KOPT-K1 (cell line): Measurements from ENCODE around the gene HSD3B1.
"Not testable (repeated sequence)": the region's sequence is repeated elsewhere in the genome, so short reads cannot be mapped to it uniquely, and the experiment has no call there.

Source experiments
- H3K27ac ChIP-seq: fragments of 200-600 bp; sonication (generic); 2 replicates; pipeline ENCODE4 v1.5.1; 2016; ENCODE audit warnings: antibody characterized with exemption, mild to moderate bottlenecking, low read depth, low read length; ENCODE audit not compliant: poor library complexity, severe bottlenecking
- H3K36me3 ChIP-seq: fragments of 200-600 bp; sonication (generic); 2 replicates; pipeline ENCODE4 v1.5.1; 2017; ENCODE audit warnings: antibody characterized with exemption, mild to moderate bottlenecking, low read length, moderate library complexity; ENCODE audit not compliant: insufficient read depth
- H3K9me3 ChIP-seq: fragments of 200-600 bp; sonication (generic); 2 replicates; pipeline ENCODE4 v1.5.1; 2017; ENCODE audit warnings: antibody characterized with exemption, low read length, mild to moderate bottlenecking; ENCODE audit not compliant: insufficient read depth, poor library complexity, severe bottlenecking

HSD3B1 gene

DNA sequence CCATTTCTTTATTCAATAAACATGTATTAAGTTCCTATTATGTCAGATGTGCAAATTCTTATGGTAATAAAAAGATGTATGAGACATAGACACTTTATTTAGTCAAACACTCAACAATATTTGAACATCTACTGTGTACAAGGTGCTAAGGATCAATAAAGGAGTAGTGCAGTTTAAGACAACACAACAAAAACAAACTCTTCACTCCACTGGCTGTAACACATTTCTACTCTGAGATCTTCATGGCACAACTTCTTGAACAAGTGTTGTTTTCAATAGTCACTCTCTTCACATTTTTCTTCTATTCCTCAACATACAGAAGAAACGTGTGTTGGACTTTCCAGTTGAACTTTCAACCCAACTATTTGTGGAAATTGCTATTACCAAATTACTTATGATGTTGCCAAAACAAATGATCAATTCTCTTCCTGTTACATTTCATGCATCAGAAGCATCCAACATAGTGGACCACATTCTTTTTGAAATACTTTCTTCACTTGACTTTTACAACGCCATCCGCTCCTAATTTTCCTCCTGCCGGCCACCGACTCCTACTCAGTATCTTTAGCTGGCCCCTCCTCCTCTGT is 25.4 kb downstream of the HSD3B1 start:
- Histone ChIP-seq H3K27ac (no peak overlapping the region), H3K9me3 (no peaks in the 10 kb centered on the region), H3K36me3 (no peaks in the 10 kb centered on the region)

DNA sequence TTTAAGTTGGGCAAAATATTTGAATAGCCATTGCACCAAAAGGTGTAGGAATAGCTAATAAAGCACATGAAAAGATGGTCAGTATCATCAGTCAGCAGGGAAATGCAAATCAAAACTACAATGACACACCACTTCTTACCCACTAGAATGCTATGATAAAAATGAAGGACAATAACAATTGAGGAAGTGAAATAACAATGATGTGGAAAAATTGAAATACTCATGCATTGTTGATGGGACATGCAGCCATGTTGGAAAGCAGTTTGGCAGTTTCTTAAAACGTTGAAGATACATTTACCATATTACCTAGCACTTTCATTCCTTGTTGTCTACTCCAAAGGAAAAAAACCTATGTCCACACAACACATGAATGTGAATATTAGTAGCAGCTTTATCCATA is 28.4 kb downstream of the HSD3B1 start:
- H3K27ac ChIP-seq = no peak overlapping the region
- H3K9me3 ChIP-seq = no peaks in the 10 kb centered on the region
- no peaks in the 10 kb centered on the region for H3K36me3 ChIP-seq

DNA sequence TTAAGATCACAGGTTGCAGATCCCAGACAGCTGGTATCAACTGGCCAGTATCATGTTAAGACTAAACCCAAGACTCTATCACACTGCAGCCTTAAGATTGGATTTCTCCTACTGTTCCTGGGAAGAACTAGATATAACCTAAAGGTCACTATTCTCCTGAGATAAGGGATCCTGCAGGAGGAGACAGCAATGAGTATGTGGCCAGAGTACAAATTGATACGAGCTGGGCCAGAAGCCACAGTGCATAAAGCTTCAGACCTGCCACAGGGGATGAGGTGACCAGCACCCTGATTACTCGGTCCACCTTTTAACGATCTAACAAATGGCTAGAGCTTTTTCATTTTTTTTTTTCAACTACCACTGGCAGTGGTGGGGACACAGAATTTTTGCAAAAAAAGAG is 31.0 kb downstream of the HSD3B1 start:
- H3K36me3 ChIP-seq = no peaks in the 10 kb centered on the region
- H3K27ac ChIP-seq = no peak overlapping the region
- H3K9me3 ChIP-seq = no peaks in the 10 kb centered on the region

DNA sequence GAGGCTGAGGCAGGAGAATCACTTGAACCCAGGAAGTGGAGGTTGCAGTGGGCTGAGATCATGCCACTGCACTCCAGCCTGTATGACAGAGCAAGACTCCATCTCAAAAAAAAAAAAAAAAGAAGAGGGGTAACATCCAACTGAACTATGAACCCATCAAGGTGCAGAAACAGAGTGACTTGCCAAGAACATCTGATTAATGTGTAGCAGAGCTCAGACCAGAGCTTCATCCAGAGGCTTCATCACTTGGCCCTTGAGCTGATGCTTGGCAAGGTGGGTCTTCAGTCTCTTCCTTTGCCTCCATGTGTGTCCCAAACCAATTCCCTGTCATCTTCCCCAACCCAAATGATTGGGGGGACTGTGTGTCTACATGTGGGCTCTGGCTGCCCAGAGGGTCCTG is 32.6 kb downstream of the HSD3B1 start:
- H3K9me3 ChIP-seq = no peaks in the 10 kb centered on the region
- no peaks in the 10 kb centered on the region for H3K36me3 ChIP-seq
- no peak overlapping the region for H3K27ac ChIP-seq

DNA sequence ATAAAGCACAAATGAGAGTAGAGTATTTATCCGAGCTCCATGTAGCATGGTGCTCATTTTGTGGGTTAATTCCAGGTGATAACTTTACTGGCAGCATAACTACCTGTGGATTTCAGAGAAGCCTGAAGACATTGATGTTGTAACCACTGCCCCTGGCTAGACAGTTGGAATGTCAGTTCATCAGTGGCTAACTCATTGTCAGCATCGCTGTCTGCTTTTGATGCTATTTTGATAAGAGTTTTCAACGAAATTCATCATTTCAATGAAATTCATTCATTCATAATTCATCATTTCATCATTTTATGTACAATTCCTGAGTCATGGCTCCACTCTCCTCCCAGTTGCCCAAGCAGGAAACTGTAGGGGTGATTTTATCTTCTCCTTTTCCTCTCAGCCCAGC is 34.4 kb downstream of the HSD3B1 start:
- Histone ChIP-seq H3K36me3 (no peaks in the 10 kb centered on the region), H3K9me3 (no peaks in the 10 kb centered on the region), H3K27ac (no peak overlapping the region)

DNA sequence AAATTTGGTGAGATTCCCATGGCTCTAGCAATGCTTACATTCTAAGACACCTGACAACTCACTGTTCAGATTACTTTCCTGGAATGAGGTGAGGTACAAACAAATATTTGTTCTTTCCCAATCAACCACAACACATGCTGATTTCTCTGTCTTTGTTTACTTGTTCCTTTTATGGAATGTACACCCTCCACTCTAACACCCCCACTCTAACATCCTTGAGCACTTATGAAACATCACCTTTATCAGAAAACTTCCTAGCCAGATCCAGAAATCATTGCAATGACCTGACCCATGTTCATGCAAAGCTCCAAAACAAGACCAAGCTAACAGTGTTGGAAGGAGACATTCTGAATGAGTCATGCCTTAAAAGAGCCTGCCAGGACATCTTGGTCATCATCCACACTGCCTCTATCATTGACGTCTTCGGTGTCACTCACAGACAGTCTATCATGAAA is 35.5 kb downstream of the HSD3B1 start:
- no peaks in the 10 kb centered on the region for H3K9me3 ChIP-seq
- H3K27ac ChIP-seq = no peak overlapping the region
- H3K36me3 ChIP-seq = no peaks in the 10 kb centered on the region

DNA sequence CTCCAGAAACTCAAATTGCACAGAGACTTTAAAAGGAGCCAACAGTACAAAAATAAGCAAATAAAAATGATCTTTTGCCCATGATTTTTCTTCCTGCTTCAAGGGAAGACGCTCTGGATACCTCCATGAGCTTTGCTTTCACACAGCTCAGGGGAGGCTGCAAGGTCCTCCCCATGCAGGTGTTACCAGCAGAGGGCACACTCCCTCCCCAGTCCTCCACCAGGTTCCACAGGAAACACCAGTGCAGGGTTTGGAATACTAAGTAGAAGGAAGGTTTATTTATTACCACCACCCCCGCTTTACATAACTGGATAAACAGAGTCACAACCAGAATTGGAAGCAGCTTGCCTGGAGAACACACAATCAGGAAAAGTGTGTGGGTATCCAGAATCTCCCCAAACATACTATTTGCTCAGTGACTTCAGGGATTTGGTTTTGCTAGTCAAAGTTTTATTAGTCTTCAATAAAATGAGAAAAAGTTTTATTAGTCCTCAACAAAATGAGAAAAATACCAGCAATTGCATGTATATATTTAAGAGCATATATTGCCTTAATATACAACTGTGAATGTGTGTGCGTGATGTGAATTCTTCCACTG is 37.3 kb downstream of the HSD3B1 start:
- Histone ChIP-seq H3K9me3 (no peaks in the 10 kb centered on the region), H3K27ac (no peak overlapping the region), H3K36me3 (no peaks in the 10 kb centered on the region)

DNA sequence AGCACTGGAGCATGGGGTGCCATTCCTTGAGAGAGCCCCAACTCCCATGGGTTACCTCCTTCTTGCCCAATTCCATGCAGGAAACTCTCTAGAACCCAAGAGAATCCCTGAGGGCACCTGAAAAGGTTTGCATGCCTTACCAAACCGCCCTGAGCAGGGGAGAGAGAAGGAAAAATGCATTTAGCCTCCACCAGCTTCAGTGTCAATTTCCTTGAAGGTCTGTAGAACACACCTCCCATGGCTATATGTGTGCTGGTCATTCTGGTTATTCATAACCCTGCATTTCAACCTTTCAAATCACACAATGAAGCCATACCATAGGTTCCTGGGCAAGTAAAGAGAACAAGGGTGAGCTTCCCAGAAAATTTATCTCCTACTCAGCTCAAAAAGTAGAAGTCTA is 39.6 kb downstream of the HSD3B1 start:
- Histone ChIP-seq H3K36me3 (no peaks in the 10 kb centered on the region), H3K9me3 (no peaks in the 10 kb centered on the region), H3K27ac (no peak overlapping the region)

DNA sequence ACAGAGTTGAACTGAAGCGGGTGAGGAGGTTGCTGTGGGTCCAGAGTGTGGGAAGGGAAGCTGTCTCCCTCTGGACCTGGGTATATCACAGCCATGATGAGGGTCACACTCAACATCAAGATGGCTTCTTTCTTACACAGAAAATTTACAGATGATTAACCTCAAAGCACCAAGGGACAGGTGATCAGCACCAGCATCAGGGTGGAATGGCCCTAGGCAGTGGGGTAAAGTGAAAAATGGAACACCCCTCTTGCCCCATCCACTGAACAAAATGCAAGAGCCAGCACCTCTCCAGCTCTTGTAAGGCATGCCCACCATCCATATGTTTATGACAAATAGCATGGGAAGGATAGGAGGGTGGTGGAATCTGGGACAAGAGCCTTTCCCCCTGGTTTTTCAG is 40.3 kb downstream of the HSD3B1 start:
- Histone ChIP-seq H3K27ac (no peak overlapping the region), H3K36me3 (no peaks in the 10 kb centered on the region), H3K9me3 (no peaks in the 10 kb centered on the region)

DNA sequence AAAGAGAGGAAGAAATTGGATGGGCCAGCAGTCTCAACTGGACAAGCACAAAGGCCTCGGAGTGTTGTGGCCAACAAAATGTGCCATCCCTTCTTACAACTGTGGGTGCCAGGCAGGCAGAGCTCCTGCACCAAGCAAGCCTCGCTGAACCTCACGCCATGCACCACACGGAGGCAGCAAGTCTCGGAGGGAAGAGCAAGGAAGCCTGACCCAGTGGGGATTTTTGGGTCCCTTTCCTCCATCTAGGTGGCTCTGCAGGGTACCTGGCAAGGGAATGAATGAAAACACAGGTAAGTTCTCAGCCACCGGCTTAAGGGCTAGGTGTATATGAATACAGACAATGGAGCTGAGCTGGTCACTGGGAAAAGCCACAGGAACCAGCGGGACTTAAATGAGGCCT is 40.8 kb downstream of the HSD3B1 start:
- H3K9me3 ChIP-seq = no peaks in the 10 kb centered on the region
- H3K27ac ChIP-seq = no peak overlapping the region
- H3K36me3 ChIP-seq = no peaks in the 10 kb centered on the region

DNA sequence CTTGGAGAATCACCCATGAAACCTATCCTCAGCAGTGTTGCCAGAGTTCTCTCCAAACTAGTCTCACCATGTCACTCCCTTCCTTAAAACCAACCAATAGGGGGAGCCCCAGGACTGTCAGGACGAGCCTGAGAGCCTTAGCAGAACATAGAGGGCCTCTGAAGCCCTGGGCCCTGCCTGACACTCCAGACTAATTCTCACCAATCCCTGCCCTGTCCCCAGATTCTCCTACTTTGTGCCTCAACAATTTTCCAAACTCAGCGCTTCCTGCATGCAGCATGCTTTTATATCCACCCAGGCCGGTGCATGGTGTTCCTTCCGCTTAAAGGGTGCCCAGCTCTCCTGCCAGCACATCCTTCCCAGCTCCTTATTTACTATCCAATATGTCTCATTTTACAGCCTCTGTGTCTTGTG is 42.7 kb downstream of the HSD3B1 start:
- Histone ChIP-seq H3K9me3 (no peaks in the 10 kb centered on the region), H3K27ac (no peak overlapping the region), H3K36me3 (no peaks in the 10 kb centered on the region)

DNA sequence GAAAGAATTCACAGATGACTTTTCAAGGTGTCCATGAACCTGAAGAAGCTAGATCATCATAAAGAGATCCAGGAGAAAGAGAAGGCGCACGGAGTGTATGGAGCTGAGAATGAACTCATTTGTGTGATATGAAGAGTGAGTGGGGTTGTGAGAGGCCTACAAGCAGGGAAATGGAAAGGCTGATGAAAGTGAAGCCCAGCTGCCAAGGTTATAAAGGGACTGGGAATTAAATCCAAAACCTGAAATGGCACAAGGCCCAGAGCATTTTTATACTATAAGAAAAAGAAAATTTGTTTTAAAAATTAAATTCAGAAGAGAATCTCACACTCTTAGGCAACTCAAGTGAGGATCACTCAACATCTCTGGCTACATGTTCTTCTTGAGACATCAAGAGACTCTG is 43.4 kb downstream of the HSD3B1 start:
- Histone ChIP-seq H3K9me3 (no peaks in the 10 kb centered on the region), H3K27ac (no peak overlapping the region), H3K36me3 (no peaks in the 10 kb centered on the region)

DNA sequence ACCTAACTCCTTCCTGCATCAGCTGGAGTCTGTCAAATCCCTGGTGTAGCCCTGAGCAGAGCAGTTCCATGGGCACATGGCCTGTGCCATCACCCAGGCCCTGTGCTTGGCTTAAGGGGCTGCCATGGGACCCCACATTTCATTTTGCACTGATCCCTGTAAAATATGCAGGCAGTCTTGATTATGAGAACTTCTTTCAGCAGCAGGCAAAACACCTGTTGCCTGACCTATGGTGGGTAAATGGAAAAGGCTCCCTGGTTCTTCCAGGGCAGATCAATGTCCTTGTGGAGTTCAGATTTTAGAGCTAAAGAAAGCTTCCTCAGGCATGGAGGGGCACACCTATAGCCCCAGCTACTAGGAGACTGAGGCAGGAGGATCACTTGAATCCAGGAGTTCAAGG is 44.2 kb downstream of the HSD3B1 start:
- Histone ChIP-seq H3K27ac (no peak overlapping the region), H3K36me3 (no peaks in the 10 kb centered on the region)

DNA sequence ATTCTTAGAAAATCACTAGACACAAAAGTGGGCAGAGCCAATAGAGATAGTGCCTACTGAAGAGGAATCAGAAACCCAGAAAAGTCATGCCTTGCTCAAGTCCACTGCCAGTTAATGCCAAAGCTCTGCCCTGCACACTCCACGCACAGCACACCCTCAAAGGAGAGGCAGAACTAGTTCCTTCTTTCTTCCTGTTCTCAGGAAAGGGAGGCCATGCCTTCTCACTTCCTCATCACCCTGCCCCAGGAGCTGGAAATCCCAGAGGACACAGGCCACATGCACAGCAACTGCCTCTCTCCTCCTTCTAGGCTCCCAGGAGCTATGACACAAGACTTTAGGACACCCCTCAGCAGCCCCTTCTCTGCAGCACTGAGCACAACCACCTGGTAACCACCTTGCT is 45.6 kb downstream of the HSD3B1 start:
- not testable (repeated sequence) for H3K9me3 ChIP-seq, H3K36me3 ChIP-seq, H3K27ac ChIP-seq

More for the DNA sequence above, 44.2 kb downstream of the HSD3B1 start:
- H3K9me3 ChIP-seq = no peaks in the 10 kb centered on the region

DNA sequence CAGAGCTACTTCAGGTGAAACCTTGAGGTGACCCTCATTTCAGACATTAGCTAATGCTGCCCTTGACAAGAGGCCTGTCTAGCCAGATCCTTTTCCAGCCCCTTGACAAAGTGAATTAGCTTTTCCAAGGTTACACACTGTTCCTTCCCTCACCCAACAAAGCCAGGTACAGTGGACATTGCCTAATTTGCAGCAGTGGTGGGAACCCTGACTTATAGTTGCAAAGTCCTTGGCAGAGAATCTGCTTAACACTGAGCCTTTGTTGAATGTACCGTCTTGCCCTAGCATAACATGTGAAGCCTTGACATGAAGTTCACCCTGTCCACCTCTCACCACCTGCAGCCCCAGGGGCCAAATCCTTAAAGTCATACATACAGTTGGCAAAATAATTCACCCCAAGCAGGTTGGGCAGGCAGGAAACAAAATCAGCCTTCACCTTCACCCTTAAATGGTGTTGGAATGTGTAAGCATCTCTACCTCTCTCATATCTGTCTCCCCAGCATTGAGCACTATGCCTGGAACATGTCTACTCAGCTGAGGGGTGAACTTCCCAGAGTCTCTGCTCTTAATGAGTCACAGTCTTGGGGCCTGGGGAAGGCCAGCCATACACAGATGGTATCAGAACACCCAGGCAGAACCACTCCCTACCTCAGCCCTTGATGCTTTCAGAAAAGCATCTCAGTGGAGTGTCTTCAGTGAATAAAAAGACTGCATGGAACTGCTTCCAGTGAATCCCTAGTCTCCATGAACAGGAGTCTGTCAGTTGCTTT is 46.5 kb downstream of the HSD3B1 start:
- H3K9me3 ChIP-seq, H3K27ac ChIP-seq, H3K36me3 ChIP-seq: not testable (repeated sequence)

DNA sequence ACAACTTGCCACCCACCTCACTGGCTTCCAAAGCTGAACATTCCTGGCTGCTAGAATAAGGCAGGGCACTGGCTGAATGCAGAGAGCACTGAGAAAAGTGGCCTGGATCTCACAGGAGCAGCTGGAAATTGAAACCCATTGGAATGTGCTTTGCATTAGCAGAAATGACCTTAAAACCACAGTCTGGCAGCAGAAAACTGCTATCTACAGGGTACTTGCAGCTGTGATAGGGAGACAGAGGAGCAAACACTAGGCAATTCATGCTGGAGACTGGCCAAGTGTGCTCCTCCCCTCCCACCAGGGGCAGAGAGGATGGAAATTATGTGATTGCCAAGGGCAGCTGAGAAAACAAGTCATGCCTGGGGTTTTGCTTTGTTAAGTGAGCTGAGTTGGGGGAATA is 47.2 kb downstream of the HSD3B1 start:
- Histone ChIP-seq H3K9me3 (no peaks in the 10 kb centered on the region), H3K36me3 (no peaks in the 10 kb centered on the region), H3K27ac (no peak overlapping the region)
